ENCODE data around the gene HRH4.

DNA sequence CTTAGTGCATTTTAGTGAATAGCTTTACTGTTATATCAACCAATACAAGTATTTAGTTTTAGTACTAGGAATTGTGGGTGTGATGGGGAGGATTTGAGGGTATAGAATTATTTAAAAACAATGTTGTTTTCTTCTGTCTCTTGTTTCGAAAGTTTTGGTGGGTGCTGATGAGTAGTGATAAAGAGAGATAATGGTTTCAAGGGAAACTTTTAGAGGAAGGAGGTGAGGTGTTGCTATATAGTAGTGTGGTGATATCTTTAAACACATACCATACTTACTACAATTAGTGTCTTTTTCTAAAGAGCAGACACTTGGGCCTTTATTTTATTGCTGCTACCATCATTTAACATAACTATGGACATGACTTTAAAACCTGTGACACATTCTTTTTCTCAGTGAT, 23.5 kb upstream of the HRH4 start:
- TF ChIP-seq, protein P1, sequence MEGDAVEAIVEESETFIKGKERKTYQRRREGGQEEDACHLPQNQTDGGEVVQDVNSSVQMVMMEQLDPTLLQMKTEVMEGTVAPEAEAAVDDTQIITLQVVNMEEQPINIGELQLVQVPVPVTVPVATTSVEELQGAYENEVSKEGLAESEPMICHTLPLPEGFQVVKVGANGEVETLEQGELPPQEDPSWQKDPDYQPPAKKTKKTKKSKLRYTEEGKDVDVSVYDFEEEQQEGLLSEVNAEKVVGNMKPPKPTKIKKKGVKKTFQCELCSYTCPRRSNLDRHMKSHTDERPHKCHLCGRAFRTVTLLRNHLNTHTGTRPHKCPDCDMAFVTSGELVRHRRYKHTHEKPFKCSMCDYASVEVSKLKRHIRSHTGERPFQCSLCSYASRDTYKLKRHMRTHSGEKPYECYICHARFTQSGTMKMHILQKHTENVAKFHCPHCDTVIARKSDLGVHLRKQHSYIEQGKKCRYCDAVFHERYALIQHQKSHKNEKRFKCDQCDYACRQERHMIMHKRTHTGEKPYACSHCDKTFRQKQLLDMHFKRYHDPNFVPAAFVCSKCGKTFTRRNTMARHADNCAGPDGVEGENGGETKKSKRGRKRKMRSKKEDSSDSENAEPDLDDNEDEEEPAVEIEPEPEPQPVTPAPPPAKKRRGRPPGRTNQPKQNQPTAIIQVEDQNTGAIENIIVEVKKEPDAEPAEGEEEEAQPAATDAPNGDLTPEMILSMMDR (IDR thresholded peaks at IDR 0.05; ENCODE audit: insufficient read depth, low read length) = no peak
- TF ChIP-seq POLR2AphosphoS5 (IDR thresholded peaks at IDR 0.05; ENCODE audit: low read depth) (no peak), SPI1 (IDR thresholded peaks at IDR 0.05; ENCODE audit: borderline replicate concordance, low read depth) (no peak), GABPA (IDR thresholded peaks at IDR 0.05; ENCODE audit: low read depth) (no peak)
- TF ChIP-seq, protein P2, sequence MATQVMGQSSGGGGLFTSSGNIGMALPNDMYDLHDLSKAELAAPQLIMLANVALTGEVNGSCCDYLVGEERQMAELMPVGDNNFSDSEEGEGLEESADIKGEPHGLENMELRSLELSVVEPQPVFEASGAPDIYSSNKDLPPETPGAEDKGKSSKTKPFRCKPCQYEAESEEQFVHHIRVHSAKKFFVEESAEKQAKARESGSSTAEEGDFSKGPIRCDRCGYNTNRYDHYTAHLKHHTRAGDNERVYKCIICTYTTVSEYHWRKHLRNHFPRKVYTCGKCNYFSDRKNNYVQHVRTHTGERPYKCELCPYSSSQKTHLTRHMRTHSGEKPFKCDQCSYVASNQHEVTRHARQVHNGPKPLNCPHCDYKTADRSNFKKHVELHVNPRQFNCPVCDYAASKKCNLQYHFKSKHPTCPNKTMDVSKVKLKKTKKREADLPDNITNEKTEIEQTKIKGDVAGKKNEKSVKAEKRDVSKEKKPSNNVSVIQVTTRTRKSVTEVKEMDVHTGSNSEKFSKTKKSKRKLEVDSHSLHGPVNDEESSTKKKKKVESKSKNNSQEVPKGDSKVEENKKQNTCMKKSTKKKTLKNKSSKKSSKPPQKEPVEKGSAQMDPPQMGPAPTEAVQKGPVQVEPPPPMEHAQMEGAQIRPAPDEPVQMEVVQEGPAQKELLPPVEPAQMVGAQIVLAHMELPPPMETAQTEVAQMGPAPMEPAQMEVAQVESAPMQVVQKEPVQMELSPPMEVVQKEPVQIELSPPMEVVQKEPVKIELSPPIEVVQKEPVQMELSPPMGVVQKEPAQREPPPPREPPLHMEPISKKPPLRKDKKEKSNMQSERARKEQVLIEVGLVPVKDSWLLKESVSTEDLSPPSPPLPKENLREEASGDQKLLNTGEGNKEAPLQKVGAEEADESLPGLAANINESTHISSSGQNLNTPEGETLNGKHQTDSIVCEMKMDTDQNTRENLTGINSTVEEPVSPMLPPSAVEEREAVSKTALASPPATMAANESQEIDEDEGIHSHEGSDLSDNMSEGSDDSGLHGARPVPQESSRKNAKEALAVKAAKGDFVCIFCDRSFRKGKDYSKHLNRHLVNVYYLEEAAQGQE (IDR thresholded peaks at IDR 0.05; ENCODE audit: insufficient replicate concordance, low read depth) = no peak

All from HL-60 (cell line).